GM19239 (cell line): Measurements from ENCODE around the gene DIPK1B.

Experiments used
- DNase-seq: peaks from one replicate; pipeline ENCODE4 v3.0.0; 2011; ENCODE audit warnings: low spot score; ENCODE audit not compliant: insufficient read length
- FAIRE-seq: peaks from 2 replicates; lab custom pipeline; 2011; peaks lifted over from hg19 to GRCh38; lab: Jason Lieb, UNC

Gene DIPK1B

GRCh38 chr9:136672431-136673087 lies 39.8 kb upstream of the DIPK1B start:
- DNase-seq (no peak), FAIRE-seq (no peak)

GRCh38 chr9:136673088-136673974 lies 39.0 kb upstream of the DIPK1B start:
- DNase-seq (no peak), FAIRE-seq (no peak)

- no peak for FAIRE-seq
- no peak for DNase-seq
Observed at GRCh38 chr9:136673975-136674785, 38.2 kb upstream of the DIPK1B start.

- FAIRE-seq: no peak
- DNase-seq: no peak
Observed at GRCh38 chr9:136674786-136675349, 37.5 kb upstream of the DIPK1B start.

- FAIRE-seq: no peak
- no peak for DNase-seq
Observed at GRCh38 chr9:136675477-136676296, 36.7 kb upstream of the DIPK1B start.

GRCh38 chr9:136676297-136676794 lies 36.0 kb upstream of the DIPK1B start:
- DNase-seq (no peak), FAIRE-seq (no peak)

GRCh38 chr9:136676920-136677686 lies 35.3 kb upstream of the DIPK1B start:
- DNase-seq (no peak), FAIRE-seq (no peak)

- DNase-seq: no peak
- FAIRE-seq: no peak
Observed at GRCh38 chr9:136678034-136678433, 34.3 kb upstream of the DIPK1B start.

- no peak for FAIRE-seq
- no peak for DNase-seq
Observed at GRCh38 chr9:136678624-136679023, 33.7 kb upstream of the DIPK1B start.

GRCh38 chr9:136679431-136679941 lies 32.9 kb upstream of the DIPK1B start:
- FAIRE-seq (no peak), DNase-seq (no peak)

- DNase-seq: no peak
- no peak for FAIRE-seq
Observed at GRCh38 chr9:136681029-136681428, 31.3 kb upstream of the DIPK1B start.

- DNase-seq (no peak), FAIRE-seq (no peak)
Observed at GRCh38 chr9:136681945-136682699, 30.2 kb upstream of the DIPK1B start.

GRCh38 chr9:136682710-136683109 lies 29.7 kb upstream of the DIPK1B start:
- no peak for DNase-seq
- FAIRE-seq: no peak

GRCh38 chr9:136683173-136683745 lies 29.1 kb upstream of the DIPK1B start:
- DNase-seq (no peak), FAIRE-seq (no peak)

GRCh38 chr9:136683755-136684154 lies 28.6 kb upstream of the DIPK1B start:
- DNase-seq: no peak
- FAIRE-seq: no peak

GRCh38 chr9:136684339-136684738 lies 28.0 kb upstream of the DIPK1B start:
- FAIRE-seq: no peak

GRCh38 chr9:136684799-136685198 lies 27.6 kb upstream of the DIPK1B start:
- FAIRE-seq: no peak
- DNase-seq: no peak

More at GRCh38 chr9:136684339-136684738, 28.0 kb upstream of the DIPK1B start:
- no peak for DNase-seq
